GM18508 (cell line): Measurements from ENCODE around the gene RPTOR.

ENCODE experiments used
- ATAC-seq: cut with Tn5 transposase; IDR thresholded peaks from one replicate; pipeline ENCODE4 v1.9.1; 2021; ENCODE audit warnings: moderate number of reproducible peaks; ENCODE audit not compliant: insufficient read depth, unreplicated experiment

Gene RPTOR

GRCh38 chr17:81003711-81004475 is 459.3 kb downstream of the RPTOR start:
- no peak for ATAC-seq

DNA sequence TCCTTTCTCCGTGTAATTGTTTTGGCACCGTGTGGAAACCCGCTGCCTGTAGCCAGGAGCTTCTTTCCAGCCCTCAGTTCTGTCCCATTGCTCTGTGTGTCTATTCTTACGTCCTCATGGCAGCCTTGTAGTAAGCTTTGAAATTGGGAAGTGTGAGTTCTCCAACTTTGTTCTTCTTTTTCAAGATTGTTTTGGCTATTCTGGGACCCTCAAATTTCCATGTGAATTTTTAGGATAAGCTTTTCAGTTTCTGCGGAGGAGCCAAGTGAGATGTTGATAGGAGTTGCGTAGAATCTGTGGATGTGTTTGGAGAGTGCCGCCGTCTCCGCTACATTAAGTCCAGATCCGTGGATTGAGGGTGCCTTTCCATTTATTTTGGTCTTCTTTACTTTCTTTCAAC is 462.3 kb downstream of the RPTOR start:
- no peak for ATAC-seq

- no peak for ATAC-seq
Measured at GRCh38 chr17:81008140-81008539, 463.5 kb downstream of the RPTOR start.

DNA sequence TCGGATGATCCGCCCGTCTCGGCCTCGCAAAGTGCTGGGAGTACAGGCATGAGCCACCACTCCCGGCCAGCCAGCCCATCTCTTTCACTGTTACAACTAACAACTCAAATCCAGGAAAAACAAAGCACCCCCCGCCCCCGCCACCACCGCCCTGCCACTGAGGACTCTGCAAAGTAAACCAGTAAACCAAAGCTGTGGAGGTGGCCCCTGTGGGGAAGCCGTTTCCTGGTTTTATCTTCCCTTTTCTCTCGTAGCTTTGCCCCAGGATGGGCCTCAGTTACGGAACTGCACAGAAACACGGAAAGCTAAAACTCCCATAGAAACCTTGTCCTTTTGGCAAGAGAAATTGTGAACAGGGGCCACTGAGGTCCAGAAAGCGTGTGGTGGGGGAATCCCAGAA is 464.5 kb downstream of the RPTOR start:
- ATAC-seq: no peak

DNA sequence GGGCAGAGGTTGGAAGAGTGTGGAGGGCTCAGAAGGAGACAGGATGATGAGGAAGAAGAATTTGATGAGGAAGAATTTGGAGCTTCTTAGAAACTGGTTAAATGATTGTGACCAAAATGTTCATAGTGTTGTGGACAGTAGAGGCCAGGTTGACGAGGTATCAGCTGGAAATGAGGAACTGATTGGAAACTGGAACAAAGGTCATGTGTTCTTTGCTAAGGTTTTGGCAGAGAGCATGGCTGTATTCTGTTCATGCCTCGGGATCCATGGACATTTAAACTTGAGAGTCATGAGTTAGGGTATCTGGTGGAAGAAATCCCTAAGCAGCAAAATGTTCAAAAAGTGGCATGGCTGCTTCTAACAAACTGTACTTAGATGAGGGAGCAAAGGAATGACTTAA is 466.3 kb downstream of the RPTOR start:
- no peak for ATAC-seq

DNA sequence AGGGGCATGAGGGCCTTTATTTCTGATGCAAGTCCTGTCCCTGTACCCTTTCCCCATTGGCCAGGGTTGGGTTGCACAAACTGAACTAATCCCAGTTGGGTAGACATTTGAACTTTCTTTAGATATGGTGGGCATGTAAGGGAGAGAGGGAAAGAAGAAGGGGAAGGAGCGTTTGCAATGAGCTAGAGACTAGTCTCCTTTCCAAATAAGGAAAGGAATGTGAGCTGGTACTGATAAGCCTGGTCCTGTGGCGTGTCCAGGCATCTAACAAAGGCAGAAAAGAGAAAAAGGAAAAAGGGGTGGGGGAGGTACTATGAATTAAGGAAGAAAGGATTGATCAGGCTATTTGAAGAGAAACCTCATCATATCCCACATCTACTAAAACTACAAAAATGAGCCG is 467.3 kb downstream of the RPTOR start:
- no peak for ATAC-seq

- no peak for ATAC-seq
Measured at GRCh38 chr17:81012574-81013447, 468.2 kb downstream of the RPTOR start.

GRCh38 chr17:81013642-81014041 is 469.0 kb downstream of the RPTOR start:
- no peak for ATAC-seq

DNA sequence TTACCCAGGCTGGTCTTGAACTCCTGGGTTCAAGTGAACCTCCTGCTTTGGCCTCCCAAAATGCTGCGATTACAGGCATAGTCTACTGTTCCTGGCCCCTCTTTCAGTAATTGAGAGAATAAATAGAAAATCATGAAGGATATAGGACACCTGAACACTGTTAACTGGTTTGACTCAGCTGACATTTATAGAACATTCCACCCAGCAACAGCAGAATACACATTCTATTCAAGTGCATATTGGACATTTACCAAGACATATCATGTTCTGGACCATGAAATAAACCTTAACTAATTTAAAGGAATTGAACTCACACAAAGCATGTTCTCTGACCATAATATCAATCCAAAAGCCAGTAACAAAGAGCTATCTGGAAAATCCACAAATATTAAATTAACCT is 470.5 kb downstream of the RPTOR start:
- no peak for ATAC-seq
